ENCODE data around the gene NPLOC4. TPM values are rescaled to one million over a fixed set of nuclear protein-coding genes. Genes with fewer than 3 reads are reported as not detected.
A peak's percentile ranks its signal among the peaks of the same experiment; 100 is the strongest.

NPLOC4 gene
- total and polyA plus RNA-seq, 9 of the 15 experiments (the other 6 are each of a cell fraction or from before 2014, with no cell fraction given), result 1.5 to 116 (median 64.5) TPM

- TF ChIP-seq E4F1 (CRISPR knock-in tag; IDR thresholded peaks at IDR 0.05; ENCODE audit: borderline replicate concordance), result no peak
- TF ChIP-seq SAFB (IDR thresholded peaks at IDR 0.05; ENCODE audit: borderline replicate concordance, low read depth, low read length), result no peak
- no peak for TF ChIP-seq NR3C1 (CRISPR knock-in tag; IDR thresholded peaks at IDR 0.05)
- no peak for TF ChIP-seq IFI16 (CRISPR knock-in tag; IDR thresholded peaks at IDR 0.05)
- TF ChIP-seq ZFPM2 (CRISPR knock-in tag; IDR thresholded peaks at IDR 0.05), result no peak
- TF ChIP-seq CTCFL (IDR thresholded peaks at IDR 0.05; ENCODE audit: borderline replicate concordance, insufficient read depth, low read depth, low read length, poor library complexity, severe bottlenecking), result no peak
- no peak for TF ChIP-seq PCBP2 (IDR thresholded peaks at IDR 0.05; ENCODE audit: low read depth, low read length, poor library complexity, severe bottlenecking)
- TF ChIP-seq MEIS2 (IDR thresholded peaks at IDR 0.05; ENCODE audit: partially characterized antibody), result no peak
- no peak for TF ChIP-seq ZEB2 (IDR thresholded peaks at IDR 0.05)
- no peak for TF ChIP-seq POU5F1 (IDR thresholded peaks at IDR 0.05; ENCODE audit: borderline replicate concordance, low read depth, low read length, partially characterized antibody)
- TF ChIP-seq RUNX1 (IDR thresholded peaks at IDR 0.05; ENCODE audit: low read depth), result no peak
- no peak for TF ChIP-seq ZNF347 (CRISPR knock-in tag; IDR thresholded peaks at IDR 0.05; ENCODE audit: low read depth)
- no peak for TF ChIP-seq THRA (IDR thresholded peaks at IDR 0.05)
- no peak; the same call in 1 of the 2 replicates for TF ChIP-seq E2F1 (CRISPR knock-in tag; IDR thresholded peaks at IDR 0.05)
- TF ChIP-seq MEF2D (tag; conservative IDR thresholded peaks at IDR 0.05; ENCODE audit: low read depth), result no peak
- peak; percentile 80 for TF ChIP-seq POLR2AphosphoS5 (IDR thresholded peaks at IDR 0.05; ENCODE audit: control insufficient read depth, insufficient read depth, low read depth, low read length)
- TF ChIP-seq RNF219 (CRISPR knock-in tag; IDR thresholded peaks at IDR 0.05), result no peak
- no peak for TF ChIP-seq ZBTB17 (CRISPR knock-in tag; IDR thresholded peaks at IDR 0.05)
Observed at GRCh38 chr17:81666342-81667191, 29.7 kb upstream of the NPLOC4 start, which contains the start of the genes CCDC137 and OXLD1 (continued).

All from K562 (cell line).